ENCODE measurements around the gene STN1. TPM values are rescaled to one million over a fixed set of nuclear protein-coding genes. Genes with fewer than 3 reads are reported as not detected.

STN1 gene
- polyA plus RNA-seq, 1 of the 3 experiments (the other 2 are of a cell fraction) = 22.1 TPM

- WGBS (ENCODE audit: low lambda C conversion rate) = 79% methylated on average over 5 of the region's 5 CpGs
- H3K36me3 ChIP-seq (replicated peaks in 1 of 2; ENCODE audit: control insufficient read depth in 1 of 2, insufficient read depth in 2 of 2, low read length in 1 of 2) = peaks cover 15 to 25% of the 10 kb centered on the region in 2 experiments
- ChIA-PET POLR2A (no interaction called here), CTCF (interaction anchor here (0.7 to 4.8 kb wide), 6 partner anchors 11 to 312 kb away, joined by 3 to 31 read pairs (median 10); partner anchors contain the start of gene SH3PXD2A)
- peaks cover 0 to 20% of the 10 kb centered on the region in 2 experiments; a peak in 2 of 4 replicates for H3K4me1 ChIP-seq (ENCODE audit: control insufficient read depth in 1 of 2, insufficient read depth in 2 of 2, low read depth in 1 of 2, low read length in 1 of 2)
- TF ChIP-seq MXI1 (IDR thresholded peaks at IDR 0.05; ENCODE audit: low read depth, low read length) = peak; percentile 54; the same call in 1 of the 2 replicates
- no peak for TF ChIP-seq NRF1 (IDR thresholded peaks at IDR 0.05; ENCODE audit: low read depth, low read length)
- no peak for TF ChIP-seq RAD21 (IDR thresholded peaks at IDR 0.05; ENCODE audit: low read length)
- no peak for TF ChIP-seq POLR2AphosphoS5 (IDR thresholded peaks at IDR 0.05; ENCODE audit: low read depth, low read length)
- TF ChIP-seq FOXM1 (IDR thresholded peaks at IDR 0.05; ENCODE audit: low read depth) = no peak
- peak; percentile 73; the same call in 1 of the 2 replicates for TF ChIP-seq RCOR1 (IDR thresholded peaks at IDR 0.05; ENCODE audit: low read length)
- peak; percentile 33 for TF ChIP-seq CHD2 (IDR thresholded peaks at IDR 0.05; ENCODE audit: low read length, partially characterized antibody)
- no peak for TF ChIP-seq PBX3 (IDR thresholded peaks at IDR 0.05)
- no peak for TF ChIP-seq TAF1 (IDR thresholded peaks at IDR 0.05; ENCODE audit: borderline replicate concordance, low read depth, low read length)
- TF ChIP-seq MEF2A (IDR thresholded peaks at IDR 0.05; ENCODE audit: borderline replicate concordance, low read depth) = no peak
- peak; percentile 61 for TF ChIP-seq GATA2 (CRISPR knock-in tag; IDR thresholded peaks at IDR 0.05)
- no peak for TF ChIP-seq SIN3A (IDR thresholded peaks at IDR 0.05; ENCODE audit: borderline replicate concordance, low read depth, low read length)
- H3K9me2 ChIP-seq = no peaks in the 10 kb centered on the region
- H4K20me1 ChIP-seq (ENCODE audit: insufficient read depth) = no peaks in the 10 kb centered on the region
- no peak overlapping the region for H3K4me3 ChIP-seq (ENCODE audit: low read depth in 2 of 2, low read length in 1 of 2)
- H3K4me2 ChIP-seq = no peak overlapping the region
- no peak overlapping the region for H2AFZ ChIP-seq (ENCODE audit: low read depth)
- no peaks in the 10 kb centered on the region for H3K79me2 ChIP-seq (ENCODE audit: insufficient read depth)
- H3K27ac ChIP-seq (ENCODE audit: low read depth in 2 of 2, low read length in 1 of 2) = peak overlapping the region in 1 of 2 experiments; percentile 71; a peak in 2 of 4 replicates
- no peak overlapping the region for H3K9ac ChIP-seq
- no peaks in the 10 kb centered on the region for H3K9me3 ChIP-seq
- peak; percentile 63 for DNase-seq
- H3K27me3 ChIP-seq (ENCODE audit: insufficient read depth) = no peaks in the 10 kb centered on the region
- no peaks in the 10 kb centered on the region for H3F3A ChIP-seq (replicated peaks; ENCODE audit: insufficient read depth)
Observed at GRCh38 chr10:103876155-103876554, 41.8 kb downstream of the STN1 start.

DNA sequence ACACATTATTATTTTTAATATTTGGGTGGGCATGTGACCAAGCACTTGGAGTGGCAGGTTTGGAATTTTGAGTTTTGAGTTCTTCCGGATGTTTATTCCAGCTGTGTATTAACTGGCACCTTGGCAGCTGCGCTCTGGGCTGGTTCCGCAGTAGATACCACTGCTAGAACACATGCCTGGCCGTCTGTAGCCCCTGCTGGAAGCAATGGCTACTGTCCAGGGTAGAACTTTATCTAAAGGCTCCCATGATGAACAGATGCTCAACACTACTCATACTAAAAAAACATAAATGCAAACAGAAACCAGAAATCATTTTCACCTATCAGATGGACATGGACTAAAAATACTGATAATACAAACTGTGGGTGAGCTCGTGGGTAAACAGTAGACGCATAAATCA lies 43.3 kb downstream of the STN1 start:
- H3K27ac ChIP-seq (ENCODE audit: low read depth in 2 of 2, low read length in 1 of 2) = peak overlapping the region in 1 of 2 experiments; percentile 88; a peak in 2 of 4 replicates
- H3K36me3 ChIP-seq (replicated peaks in 1 of 2; ENCODE audit: control insufficient read depth in 1 of 2, insufficient read depth in 2 of 2, low read length in 1 of 2) = peaks cover 9 to 13% of the 10 kb centered on the region in 2 experiments
- H3K4me2 ChIP-seq = no peak overlapping the region
- ChIA-PET POLR2A (interaction anchor here (0.7 kb wide), 1 partner anchor 19 kb away, joined by 3 read pairs; no protein-coding TSS in a partner anchor), CTCF (interaction anchor here (0.8 to 4.8 kb wide), 15 partner anchors 8 to 189 kb away, joined by 3 to 31 read pairs (median 4); partner anchors contain the start of gene SH3PXD2A)
- peak; percentile 77 for DNase-seq
- H2AFZ ChIP-seq (ENCODE audit: low read depth) = no peak overlapping the region
- H3K79me2 ChIP-seq (ENCODE audit: insufficient read depth) = no peaks in the 10 kb centered on the region
- WGBS (ENCODE audit: low lambda C conversion rate) = 71% methylated on average over 6 of the region's 6 CpGs
- H3K4me3 ChIP-seq (ENCODE audit: low read depth in 2 of 2, low read length in 1 of 2) = no peak overlapping the region
- H4K20me1 ChIP-seq (ENCODE audit: insufficient read depth) = no peaks in the 10 kb centered on the region
- no peaks in the 10 kb centered on the region for H3K9me2 ChIP-seq
- no peaks in the 10 kb centered on the region for H3F3A ChIP-seq (replicated peaks; ENCODE audit: insufficient read depth)
- no peaks in the 10 kb centered on the region for H3K27me3 ChIP-seq (ENCODE audit: insufficient read depth)
- H3K9ac ChIP-seq = no peak overlapping the region
- H3K4me1 ChIP-seq (ENCODE audit: control insufficient read depth in 1 of 2, insufficient read depth in 2 of 2, low read depth in 1 of 2, low read length in 1 of 2) = peaks cover 0 to 19% of the 10 kb centered on the region in 2 experiments; a peak in 2 of 4 replicates
- H3K9me3 ChIP-seq = no peaks in the 10 kb centered on the region
- TF ChIP-seq JUND (IDR thresholded peaks at IDR 0.05) = no peak
- TF ChIP-seq RAD21 (IDR thresholded peaks at IDR 0.05; ENCODE audit: low read length) = peak; percentile 36
- TF ChIP-seq MEF2A (IDR thresholded peaks at IDR 0.05; ENCODE audit: borderline replicate concordance, low read depth) = no peak
- TF ChIP-seq EZH2phosphoT487 (IDR thresholded peaks at IDR 0.05; ENCODE audit: borderline replicate concordance, low read depth) = no peak
- TF ChIP-seq RFX5 (IDR thresholded peaks at IDR 0.05; ENCODE audit: low read length) = 0 out of 2 replicates have a peak, but pooled peaks have one; percentile 8
- TF ChIP-seq FOXM1 (IDR thresholded peaks at IDR 0.05; ENCODE audit: low read depth) = no peak
- TF ChIP-seq TCF12 (IDR thresholded peaks at IDR 0.05) = no peak
- TF ChIP-seq SMC3 (IDR thresholded peaks at IDR 0.05; ENCODE audit: low read depth, low read length) = no peak
- TF ChIP-seq, protein P1, sequence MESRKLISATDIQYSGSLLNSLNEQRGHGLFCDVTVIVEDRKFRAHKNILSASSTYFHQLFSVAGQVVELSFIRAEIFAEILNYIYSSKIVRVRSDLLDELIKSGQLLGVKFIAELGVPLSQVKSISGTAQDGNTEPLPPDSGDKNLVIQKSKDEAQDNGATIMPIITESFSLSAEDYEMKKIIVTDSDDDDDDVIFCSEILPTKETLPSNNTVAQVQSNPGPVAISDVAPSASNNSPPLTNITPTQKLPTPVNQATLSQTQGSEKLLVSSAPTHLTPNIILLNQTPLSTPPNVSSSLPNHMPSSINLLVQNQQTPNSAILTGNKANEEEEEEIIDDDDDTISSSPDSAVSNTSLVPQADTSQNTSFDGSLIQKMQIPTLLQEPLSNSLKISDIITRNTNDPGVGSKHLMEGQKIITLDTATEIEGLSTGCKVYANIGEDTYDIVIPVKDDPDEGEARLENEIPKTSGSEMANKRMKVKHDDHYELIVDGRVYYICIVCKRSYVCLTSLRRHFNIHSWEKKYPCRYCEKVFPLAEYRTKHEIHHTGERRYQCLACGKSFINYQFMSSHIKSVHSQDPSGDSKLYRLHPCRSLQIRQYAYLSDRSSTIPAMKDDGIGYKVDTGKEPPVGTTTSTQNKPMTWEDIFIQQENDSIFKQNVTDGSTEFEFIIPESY (IDR thresholded peaks at IDR 0.05; ENCODE audit: borderline replicate concordance, low read depth) = no peak
- TF ChIP-seq SIN3A (IDR thresholded peaks at IDR 0.05; ENCODE audit: borderline replicate concordance, low read depth, low read length) = no peak
- TF ChIP-seq, protein P2, sequence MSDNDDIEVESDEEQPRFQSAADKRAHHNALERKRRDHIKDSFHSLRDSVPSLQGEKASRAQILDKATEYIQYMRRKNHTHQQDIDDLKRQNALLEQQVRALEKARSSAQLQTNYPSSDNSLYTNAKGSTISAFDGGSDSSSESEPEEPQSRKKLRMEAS (IDR thresholded peaks at IDR 0.05; ENCODE audit: low read depth) = no peak
- TF ChIP-seq YY1 (IDR thresholded peaks at IDR 0.05; ENCODE audit: low read depth) = no peak
- TF ChIP-seq, protein P3, sequence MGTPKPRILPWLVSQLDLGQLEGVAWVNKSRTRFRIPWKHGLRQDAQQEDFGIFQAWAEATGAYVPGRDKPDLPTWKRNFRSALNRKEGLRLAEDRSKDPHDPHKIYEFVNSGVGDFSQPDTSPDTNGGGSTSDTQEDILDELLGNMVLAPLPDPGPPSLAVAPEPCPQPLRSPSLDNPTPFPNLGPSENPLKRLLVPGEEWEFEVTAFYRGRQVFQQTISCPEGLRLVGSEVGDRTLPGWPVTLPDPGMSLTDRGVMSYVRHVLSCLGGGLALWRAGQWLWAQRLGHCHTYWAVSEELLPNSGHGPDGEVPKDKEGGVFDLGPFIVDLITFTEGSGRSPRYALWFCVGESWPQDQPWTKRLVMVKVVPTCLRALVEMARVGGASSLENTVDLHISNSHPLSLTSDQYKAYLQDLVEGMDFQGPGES (IDR thresholded peaks at IDR 0.05; ENCODE audit: low read depth, low read length) = no peak
- TF ChIP-seq TAF1 (IDR thresholded peaks at IDR 0.05; ENCODE audit: borderline replicate concordance, low read depth, low read length) = no peak
- TF ChIP-seq, protein P4, sequence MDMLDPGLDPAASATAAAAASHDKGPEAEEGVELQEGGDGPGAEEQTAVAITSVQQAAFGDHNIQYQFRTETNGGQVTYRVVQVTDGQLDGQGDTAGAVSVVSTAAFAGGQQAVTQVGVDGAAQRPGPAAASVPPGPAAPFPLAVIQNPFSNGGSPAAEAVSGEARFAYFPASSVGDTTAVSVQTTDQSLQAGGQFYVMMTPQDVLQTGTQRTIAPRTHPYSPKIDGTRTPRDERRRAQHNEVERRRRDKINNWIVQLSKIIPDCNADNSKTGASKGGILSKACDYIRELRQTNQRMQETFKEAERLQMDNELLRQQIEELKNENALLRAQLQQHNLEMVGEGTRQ (IDR thresholded peaks at IDR 0.05; ENCODE audit: borderline replicate concordance, low read depth, low read length) = no peak
- TF ChIP-seq EP300 (IDR thresholded peaks at IDR 0.05; ENCODE audit: borderline replicate concordance in 1 of 2, low read depth in 1 of 2, low read length in 1 of 2) = peak in 1 of 2 experiments; percentile 65; a peak in 1 of 4 replicates
